GM23338 (cell line): ENCODE data around the gene BANP. TPM values are rescaled to one million over a fixed set of nuclear protein-coding genes. Genes with fewer than 3 reads are reported as not detected.
A peak's percentile ranks its signal among the peaks of the same experiment; 100 is the strongest.

Source experiments
- ATAC-seq: fragments of 200-7000 bp; cut with Tn5 transposase; 3 replicates; pipeline ENCODE4 v1.9.1; 2020
- DNase-seq: peaks from one replicate; pipeline ENCODE4 v3.0.0-alpha.2; 2015; ENCODE audit warnings: low spot score
- H2AFZ ChIP-seq: fragments of 200-600 bp; sonication (generic); 2 replicates; pipeline ENCODE4 v1.8.0; 2016; ENCODE audit warnings: antibody characterized with exemption, mild to moderate bottlenecking, moderate library complexity
- H3F3A ChIP-seq: fragments of 200-600 bp; sonication (generic); replicated peaks from 2 replicates; pipeline ENCODE4 v1.8.0; 2017; ENCODE audit warnings: antibody characterized with exemption, mixed run types, low read depth
- H3K27ac ChIP-seq: fragments of 200-600 bp; sonication (generic); 2 replicates; pipeline ENCODE4 v1.6.1; 2016; ENCODE audit warnings: low read depth
- H3K27me3 ChIP-seq: fragments of 200-600 bp; sonication (generic); 2 replicates; pipeline ENCODE4 v1.8.0; 2016; ENCODE audit warnings: mild to moderate bottlenecking, mixed run types, moderate library complexity; ENCODE audit not compliant: insufficient read depth
- H3K36me3 ChIP-seq: fragments of 200-600 bp; sonication (generic); 2 replicates; pipeline ENCODE4 v1.8.0; 2016; ENCODE audit warnings: mild to moderate bottlenecking; ENCODE audit not compliant: insufficient read depth
- H3K4me1 ChIP-seq: fragments of 200-600 bp; sonication (generic); 2 replicates; pipeline ENCODE4 v1.8.0; 2016; ENCODE audit warnings: mild to moderate bottlenecking, moderate library complexity; ENCODE audit not compliant: insufficient read depth
- H3K4me2 ChIP-seq: fragments of 200-600 bp; sonication (generic); 2 replicates; pipeline ENCODE4 v1.7.1; 2017; ENCODE audit warnings: mixed run types
- H3K4me3 ChIP-seq: fragments of 200-600 bp; sonication (generic); 2 replicates; pipeline ENCODE4 v1.6.1; 2016; ENCODE audit warnings: mixed run types
- H3K79me2 ChIP-seq: fragments of 200-600 bp; sonication (generic); replicated peaks from 2 replicates; pipeline ENCODE4 v1.8.0; 2017; ENCODE audit warnings: mild to moderate bottlenecking; ENCODE audit not compliant: insufficient read depth
- H3K9me2 ChIP-seq: fragments of 200-600 bp; sonication (generic); 2 replicates; pipeline ENCODE4 v1.8.0; 2017; ENCODE audit not compliant: insufficient read depth
- H4K20me1 ChIP-seq: fragments of 200-600 bp; sonication (generic); replicated peaks from 2 replicates; pipeline ENCODE4 v1.8.0; 2017; ENCODE audit warnings: mild to moderate bottlenecking; ENCODE audit not compliant: insufficient read depth
- H3K27ac Mint-ChIP-seq: 2 replicates; pipeline ENCODE4 v1.8.0; 2020; ENCODE audit warnings: inconsistent platforms, mild to moderate bottlenecking, moderate library complexity, mixed read lengths
- H3K27me3 Mint-ChIP-seq: 3 replicates; pipeline ENCODE4 v1.8.0; 2022; ENCODE audit warnings: low read depth, mild to moderate bottlenecking, moderate library complexity, mixed read lengths, inconsistent platforms; ENCODE audit not compliant: insufficient read depth, poor library complexity
- H3K36me3 Mint-ChIP-seq: 3 replicates; pipeline ENCODE4 v1.8.0; 2021; ENCODE audit warnings: low read depth, mild to moderate bottlenecking, inconsistent platforms, moderate library complexity, mixed read lengths
- H3K4me1 Mint-ChIP-seq: 3 replicates; pipeline ENCODE4 v1.8.0; 2020; ENCODE audit warnings: mild to moderate bottlenecking, inconsistent platforms, mixed read lengths
- H3K4me3 Mint-ChIP-seq: 3 replicates; pipeline ENCODE4 v1.8.0; 2021; ENCODE audit warnings: moderate library complexity, mild to moderate bottlenecking, inconsistent platforms, mixed read lengths
- H3K9me3 Mint-ChIP-seq: 3 replicates; pipeline ENCODE4 v1.8.0; 2020; ENCODE audit warnings: moderate library complexity, mild to moderate bottlenecking, inconsistent platforms, mixed read lengths
- CREB1 ChIP-seq: fragments of 250-450 bp; sonication (Bioruptor Pico); IDR thresholded peaks from 2 replicates; pipeline ENCODE4 v1.5.0; 2020; ENCODE audit warnings: low read depth, mild to moderate bottlenecking, moderate library complexity
- CTCF ChIP-seq, 2 experiments: fragments of 200-600 bp in 1 of 2; sonication (generic) in 1 of 2; conservative IDR thresholded peaks; 2 replicates each; pipeline versions ENCODE4 v1.5.1 to v1.6.1; 2016 to 2017; ENCODE audit warnings: antibody characterized with exemption in 2 of 2, low read depth in 2 of 2, mild to moderate bottlenecking in 2 of 2, moderate library complexity in 1 of 2
- EZH2 ChIP-seq: fragments of 200-600 bp; sonication (generic); IDR thresholded peaks from one replicate; pipeline ENCODE4 v1.8.0; 2017; ENCODE audit warnings: antibody characterized with exemption, mild to moderate bottlenecking, low read depth; ENCODE audit not compliant: unreplicated experiment
- EZH2phosphoT487 ChIP-seq: fragments of 200-600 bp; sonication (generic); IDR thresholded peaks from one replicate; pipeline ENCODE4 v1.8.1; 2018; ENCODE audit warnings: antibody characterized with exemption; ENCODE audit not compliant: unreplicated experiment
- NANOG ChIP-seq: IDR thresholded peaks from 2 replicates; pipeline ENCODE4 v1.6.1; 2016; ENCODE audit warnings: antibody characterized with exemption, borderline replicate concordance
- POLR2AphosphoS5 ChIP-seq: IDR thresholded peaks from 2 replicates; pipeline ENCODE4 v1.6.1; 2016; ENCODE audit warnings: antibody characterized with exemption, low read depth
- STAT1 ChIP-seq: IDR thresholded peaks from one replicate; pipeline ENCODE4 v1.6.1; 2016; ENCODE audit warnings: antibody characterized with exemption; ENCODE audit not compliant: unreplicated experiment
- ZNF331 ChIP-seq: fragments of 250-450 bp; sonication (Bioruptor Pico); IDR thresholded peaks from 2 replicates; pipeline ENCODE4 v1.5.0; 2020; ENCODE audit warnings: low read depth, mild to moderate bottlenecking, moderate library complexity
- ZNF462 ChIP-seq: fragments of 250-450 bp; sonication (Bioruptor Pico); IDR thresholded peaks from 2 replicates; pipeline ENCODE4 v1.5.0; 2020; ENCODE audit warnings: mild to moderate bottlenecking, moderate library complexity
- polyA plus RNA-seq: library from polyadenylated mRNA; unstranded; fragments of >200 nt; fragmentation: Nextera tagmentation; extraction: Ambion mirVana; gene quantifications from 2 replicates; pipeline ENCODE4 v1.2.1, GENCODE V29; 2016
- total RNA-seq: library from RNA; depleted of rRNA; stranded (reverse); fragments of >200 nt; shearing (Covaris generic); gene quantifications from 2 replicates; pipeline ENCODE4 v1.2.3, GENCODE V29; 2014
- TF ChIP-seq, protein P1 (sequence below): IDR thresholded peaks from 2 replicates; pipeline ENCODE4 v1.6.1; 2016; ENCODE audit warnings: antibody characterized with exemption

The BANP gene
- total and polyA plus RNA-seq, 2 experiments from 2014 or later: 22.3 to 48.0 TPM

- Mint-ChIP-seq H3K4me3 (no peak overlapping the region), H3K36me3 (no peaks in the 10 kb centered on the region), H3K27me3 (peaks cover 11% of the 10 kb centered on the region), H3K27ac (no peak overlapping the region), H3K4me1 (peaks cover 2% of the 10 kb centered on the region; the same call in 2 of the 3 replicates), H3K9me3 (no peaks in the 10 kb centered on the region)
- Histone ChIP-seq H3K4me1 (no peaks in the 10 kb centered on the region; the same call in 1 of the 2 replicates), H3K9me2 (0 out of 2 replicates have a peak, but pooled peaks cover 5% of the 10 kb centered on the region), H3K27ac (no peak overlapping the region), H3K4me2 (no peak overlapping the region), H3K79me2 (no peaks in the 10 kb centered on the region), H3K36me3 (no peaks in the 10 kb centered on the region), H2AFZ (peak overlapping the region; percentile 66; the same call in 1 of the 2 replicates), H3K4me3 (no peak overlapping the region), H3K27me3 (no peaks in the 10 kb centered on the region), H3F3A (no peaks in the 10 kb centered on the region), H4K20me1 (no peaks in the 10 kb centered on the region)
- ATAC-seq (peak; percentile 79), DNase-seq (peak; percentile 62)
- TF ChIP-seq EZH2: no peak
- TF ChIP-seq, protein P1, sequence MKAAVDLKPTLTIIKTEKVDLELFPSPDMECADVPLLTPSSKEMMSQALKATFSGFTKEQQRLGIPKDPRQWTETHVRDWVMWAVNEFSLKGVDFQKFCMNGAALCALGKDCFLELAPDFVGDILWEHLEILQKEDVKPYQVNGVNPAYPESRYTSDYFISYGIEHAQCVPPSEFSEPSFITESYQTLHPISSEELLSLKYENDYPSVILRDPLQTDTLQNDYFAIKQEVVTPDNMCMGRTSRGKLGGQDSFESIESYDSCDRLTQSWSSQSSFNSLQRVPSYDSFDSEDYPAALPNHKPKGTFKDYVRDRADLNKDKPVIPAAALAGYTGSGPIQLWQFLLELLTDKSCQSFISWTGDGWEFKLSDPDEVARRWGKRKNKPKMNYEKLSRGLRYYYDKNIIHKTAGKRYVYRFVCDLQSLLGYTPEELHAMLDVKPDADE: no peak
- no peak for TF ChIP-seq POLR2AphosphoS5
- TF ChIP-seq NANOG: no peak
Measured at GRCh38 chr16:87939562-87940423, 11.4 kb upstream of the BANP start.

GRCh38 chr16:87942680-87943079 is 8.6 kb upstream of the BANP start:
- Histone ChIP-seq H3K4me1 (peaks cover 3% of the 10 kb centered on the region; the same call in 1 of the 2 replicates), H3K79me2 (no peaks in the 10 kb centered on the region), H4K20me1 (no peaks in the 10 kb centered on the region), H3K4me2 (no peak overlapping the region), H2AFZ (no peak overlapping the region), H3K27me3 (no peaks in the 10 kb centered on the region), H3K9me2 (0 out of 2 replicates have a peak, but pooled peaks cover 5% of the 10 kb centered on the region), H3F3A (no peaks in the 10 kb centered on the region), H3K27ac (no peak overlapping the region), H3K4me3 (no peak overlapping the region), H3K36me3 (no peaks in the 10 kb centered on the region)
- no peak for DNase-seq
- Mint-ChIP-seq H3K27ac (no peak overlapping the region), H3K36me3 (no peaks in the 10 kb centered on the region), H3K4me1 (peaks cover 25% of the 10 kb centered on the region), H3K4me3 (no peak overlapping the region), H3K9me3 (no peaks in the 10 kb centered on the region), H3K27me3 (peaks cover 17% of the 10 kb centered on the region)
- no peak for ATAC-seq
- no peak for TF ChIP-seq ZNF462
- no peak for TF ChIP-seq POLR2AphosphoS5
- TF ChIP-seq EZH2phosphoT487: no peak
- TF ChIP-seq CREB1 (CRISPR knock-in tag): no peak
- TF ChIP-seq EZH2: no peak
- TF ChIP-seq STAT1: no peak
- no peak for TF ChIP-seq ZNF331 (CRISPR knock-in tag)
- no peak for TF ChIP-seq CTCF (conservative IDR thresholded peaks at IDR 0.05; ENCODE audit: low read depth in 2 of 2)
